GM10266 (cell line): ENCODE measurements around the gene INTU.

Experiments
- DNase-seq: peaks from one replicate; pipeline ENCODE4 v3.0.0; 2012; ENCODE audit errors: extremely low spot score
- TF ChIP-seq, protein P1 (sequence below): IDR thresholded peaks from 2 replicates; pipeline ENCODE4 v1.5.1; 2012; ENCODE audit warnings: mild to moderate bottlenecking, low read depth; ENCODE audit not compliant: control insufficient read depth, insufficient read depth; ENCODE audit errors: missing control alignments

INTU gene

DNA sequence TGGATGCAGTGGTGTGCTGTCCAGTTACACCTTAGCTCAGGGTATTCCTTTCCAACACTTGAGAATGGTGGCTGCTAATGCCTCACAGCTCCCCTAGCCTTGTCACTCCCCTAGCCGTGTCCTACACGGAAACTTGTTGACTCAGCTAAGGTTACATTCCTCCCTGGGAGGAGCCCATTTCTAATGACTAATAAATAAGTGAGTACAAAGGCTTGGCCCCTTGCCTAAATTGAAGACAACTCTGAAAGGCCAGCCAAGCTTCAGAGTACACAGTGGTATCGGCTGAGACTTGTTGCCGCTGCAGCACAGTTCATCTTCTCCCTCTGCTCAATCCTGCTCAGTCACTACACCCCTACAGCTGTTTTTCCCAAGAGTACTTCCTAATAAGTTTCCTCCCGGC is 76.2 kb downstream of the INTU start:
- TF ChIP-seq, protein P1, sequence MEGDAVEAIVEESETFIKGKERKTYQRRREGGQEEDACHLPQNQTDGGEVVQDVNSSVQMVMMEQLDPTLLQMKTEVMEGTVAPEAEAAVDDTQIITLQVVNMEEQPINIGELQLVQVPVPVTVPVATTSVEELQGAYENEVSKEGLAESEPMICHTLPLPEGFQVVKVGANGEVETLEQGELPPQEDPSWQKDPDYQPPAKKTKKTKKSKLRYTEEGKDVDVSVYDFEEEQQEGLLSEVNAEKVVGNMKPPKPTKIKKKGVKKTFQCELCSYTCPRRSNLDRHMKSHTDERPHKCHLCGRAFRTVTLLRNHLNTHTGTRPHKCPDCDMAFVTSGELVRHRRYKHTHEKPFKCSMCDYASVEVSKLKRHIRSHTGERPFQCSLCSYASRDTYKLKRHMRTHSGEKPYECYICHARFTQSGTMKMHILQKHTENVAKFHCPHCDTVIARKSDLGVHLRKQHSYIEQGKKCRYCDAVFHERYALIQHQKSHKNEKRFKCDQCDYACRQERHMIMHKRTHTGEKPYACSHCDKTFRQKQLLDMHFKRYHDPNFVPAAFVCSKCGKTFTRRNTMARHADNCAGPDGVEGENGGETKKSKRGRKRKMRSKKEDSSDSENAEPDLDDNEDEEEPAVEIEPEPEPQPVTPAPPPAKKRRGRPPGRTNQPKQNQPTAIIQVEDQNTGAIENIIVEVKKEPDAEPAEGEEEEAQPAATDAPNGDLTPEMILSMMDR, result no peak
- DNase-seq, result no peak

DNA sequence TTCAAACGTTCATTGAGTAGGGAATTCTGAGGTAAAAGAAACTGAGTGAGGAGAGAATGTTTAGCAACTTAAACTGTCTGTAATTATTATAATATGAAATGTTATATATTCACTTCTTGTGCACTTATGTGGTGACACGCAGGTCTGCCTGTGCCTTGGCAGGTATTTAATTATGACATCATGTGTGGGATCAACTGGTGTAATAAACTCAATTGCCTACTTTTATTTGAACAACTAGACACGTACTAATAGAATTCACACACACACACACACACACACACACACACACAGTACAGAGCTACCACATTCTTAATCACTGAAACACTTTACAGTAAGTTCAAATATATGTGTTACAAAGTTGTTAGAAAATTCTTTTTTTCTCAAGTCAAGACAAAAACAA is 76.7 kb downstream of the INTU start:
- TF ChIP-seq, protein P1, result no peak
- no peak for DNase-seq

DNA sequence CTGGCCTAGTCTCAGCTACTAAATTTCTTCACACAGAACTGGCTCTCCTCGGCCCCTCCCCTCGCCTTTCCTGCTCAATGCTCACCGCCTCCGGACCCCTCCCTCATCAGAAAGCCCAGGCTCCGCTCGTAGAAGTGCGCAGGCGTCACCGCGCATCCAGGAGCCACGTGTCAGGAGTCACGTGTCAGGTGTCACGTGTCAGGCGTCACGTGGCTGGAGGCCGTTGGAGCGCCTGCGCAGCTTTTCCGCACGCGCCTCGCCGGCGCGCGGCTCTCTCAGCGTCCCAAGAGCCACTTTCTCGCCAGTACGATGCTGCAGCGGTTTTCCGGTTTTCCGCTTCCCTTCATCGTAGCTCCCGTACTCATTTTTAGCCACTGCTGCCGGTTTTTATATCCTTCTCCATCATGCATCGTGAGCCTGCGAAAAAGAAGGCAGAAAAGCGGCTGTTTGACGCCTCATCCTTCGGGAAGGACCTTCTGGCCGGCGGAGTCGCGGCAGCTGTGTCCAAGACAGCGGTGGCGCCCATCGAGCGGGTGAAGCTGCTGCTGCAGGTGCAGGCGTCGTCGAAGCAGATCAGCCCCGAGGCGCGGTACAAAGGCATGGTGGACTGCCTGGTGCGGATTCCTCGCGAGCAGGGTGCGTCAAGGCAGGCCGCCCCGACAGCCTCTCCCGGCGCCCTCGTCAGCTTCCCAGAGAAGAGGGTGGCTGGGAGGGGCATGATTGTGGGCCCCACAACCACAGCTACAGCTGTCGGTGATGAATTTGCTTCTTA is 97.6 kb downstream of the INTU start, which contains the start of gene SLC25A31:
SLC25A31 (plus strand) TSS at position 259 of the 772 bp plus-strand sequence; CDS start at position 405, 146 bp downstream.
- TF ChIP-seq, protein P1, result no peak
- no peak for DNase-seq

DNA sequence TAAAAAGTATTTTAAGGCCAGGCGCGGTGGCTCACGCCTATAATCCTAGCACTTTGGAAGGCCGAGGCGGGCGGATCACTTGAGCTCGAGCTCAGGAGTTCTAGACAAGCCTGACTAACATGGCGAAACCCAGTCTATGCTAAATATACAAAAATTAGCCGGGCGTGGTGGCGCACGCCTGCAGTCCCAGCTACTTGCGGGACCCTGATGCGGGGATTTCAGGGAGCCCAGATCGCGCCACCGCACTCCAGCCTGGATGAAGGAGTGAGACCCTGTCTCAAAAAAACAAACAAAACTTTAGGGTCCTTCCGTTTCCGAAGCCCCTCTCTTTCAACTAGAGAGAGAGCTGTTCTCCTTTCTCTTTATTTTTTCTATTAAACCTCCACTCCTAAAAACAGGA is 98.6 kb downstream of the INTU start:
- no peak for DNase-seq
- TF ChIP-seq, protein P1, result no peak

DNA sequence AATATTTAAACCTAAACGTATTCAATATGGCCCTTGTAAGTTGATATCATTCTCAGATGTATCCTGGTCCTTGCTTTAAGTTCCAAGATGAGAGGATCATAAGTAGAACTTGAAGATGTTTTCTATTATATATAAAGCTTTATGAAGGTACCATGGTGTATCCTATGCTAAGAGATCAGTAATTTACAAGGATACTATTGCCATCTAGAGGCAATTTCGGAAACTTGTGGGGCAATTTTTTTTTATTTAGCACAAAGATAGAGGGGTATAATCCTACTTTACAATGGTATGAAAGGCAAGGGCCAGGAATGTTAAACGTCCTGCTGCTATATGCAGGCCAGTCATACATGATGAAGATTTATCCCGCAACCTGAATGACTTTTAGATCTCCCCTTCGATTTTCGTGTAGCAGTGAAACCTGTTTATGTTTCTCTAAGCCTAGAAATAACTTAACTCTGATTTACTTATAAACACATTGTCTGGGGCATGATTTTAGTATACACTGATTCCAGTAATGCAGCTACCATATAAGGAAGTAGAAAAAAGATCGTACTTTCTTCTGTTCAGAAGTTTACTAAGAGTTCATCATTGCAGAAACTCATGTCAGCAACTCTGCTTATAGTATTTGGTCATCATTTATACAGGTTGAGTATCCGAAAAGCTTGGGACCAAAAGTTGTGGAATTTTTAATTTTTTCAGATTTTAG is 100.0 kb downstream of the INTU start:
- DNase-seq, result peak; percentile 72
- TF ChIP-seq, protein P1, result peak; percentile 42

DNA sequence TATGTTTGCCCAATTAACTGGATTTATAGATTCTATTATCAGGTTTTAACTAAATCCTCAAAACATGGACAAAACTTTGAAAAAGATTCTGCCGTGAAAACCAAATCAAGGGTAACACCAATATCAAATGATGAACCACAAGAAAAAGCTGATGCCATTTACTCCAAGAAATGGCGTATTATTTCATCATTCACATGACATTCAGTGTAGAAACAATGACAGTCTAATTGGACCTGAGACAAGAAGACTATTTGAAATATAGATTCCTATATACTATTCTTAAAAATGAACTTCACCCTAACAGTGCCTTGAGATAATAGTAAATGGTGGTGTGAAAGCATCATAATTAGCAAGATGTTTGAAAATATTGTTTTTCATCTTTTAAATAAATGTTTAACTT is 102.2 kb downstream of the INTU start:
- TF ChIP-seq, protein P1, result no peak
- no peak for DNase-seq

DNA sequence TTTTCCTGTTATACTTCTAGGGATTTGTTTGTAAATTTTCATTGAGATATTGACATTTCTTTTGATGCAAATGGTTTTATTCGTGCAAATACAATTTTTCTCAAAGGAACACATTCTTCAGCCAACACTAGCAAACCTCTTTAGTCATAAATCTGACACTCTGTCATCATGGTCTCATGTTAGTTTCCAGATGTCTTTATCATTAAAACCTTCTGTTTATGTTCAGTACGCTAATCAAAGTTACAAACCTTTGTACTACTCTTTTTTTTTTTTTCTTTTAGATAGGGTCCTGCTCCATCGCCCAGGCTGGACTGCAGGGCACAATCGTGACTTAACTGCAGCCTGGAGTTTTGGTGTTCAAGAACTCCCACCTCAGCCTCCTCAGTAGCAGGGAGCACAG is 104.5 kb downstream of the INTU start:
- no peak for DNase-seq
- TF ChIP-seq, protein P1, result no peak
